Measurements from ENCODE around the gene TAS2R9. TPM values are rescaled to one million over a fixed set of nuclear protein-coding genes. Genes with fewer than 3 reads are reported as not detected.

TAS2R9 gene
- total and polyA plus RNA-seq, 5 donors from 2014 or later = 0.22 TPM; not detected in 4

GRCh38 chr12:10838461-10838860 is 28.5 kb upstream of the TAS2R9 start:
- peaks cover 0 to 6% (median 4%) of the 10 kb centered on the region in 7 donors for H3K9me3 Mint-ChIP-seq
- DNase-seq (no peak), ATAC-seq (ENCODE audit: low read depth in 2 of 2) (no peak)
- Histone ChIP-seq H3K4me3 (ENCODE audit: low read depth, low read length) (no peak overlapping the region), H3K9me3 (ENCODE audit: control insufficient read depth in 2 of 2, low read length in 2 of 2) (no peaks in the 10 kb centered on the region), H3K36me3 (ENCODE audit: control insufficient read depth, insufficient read depth, low read length) (no peaks in the 10 kb centered on the region), H3K4me1 (ENCODE audit: control insufficient read depth, insufficient read depth, low read length, poor library complexity, severe bottlenecking) (no peaks in the 10 kb centered on the region), H3K27me3 (ENCODE audit: control insufficient read depth, insufficient read depth, low read length) (no peaks in the 10 kb centered on the region), H3K27ac (ENCODE audit: insufficient read depth, low read length, poor library complexity, severe bottlenecking) (no peak overlapping the region)
- H3K4me3 Mint-ChIP-seq = no peak overlapping the region
- H3K36me3 Mint-ChIP-seq = peaks cover 8% of the 10 kb centered on the region
- H3K27ac Mint-ChIP-seq = no peak overlapping the region
- H3K4me1 Mint-ChIP-seq = peaks cover 0 to 4% (median 0%) of the 10 kb centered on the region in 4 donors
- H3K27me3 Mint-ChIP-seq = no peaks in the 10 kb centered on the region

GRCh38 chr12:10829994-10830393 is 20.0 kb upstream of the TAS2R9 start:
- no peaks in the 10 kb centered on the region for H3K9me3 ChIP-seq (ENCODE audit: control insufficient read depth in 2 of 2, low read length in 2 of 2)
- no peaks in the 10 kb centered on the region for H3K36me3 ChIP-seq (ENCODE audit: control insufficient read depth, insufficient read depth, low read length)
- no peak for DNase-seq
- H3K27me3 Mint-ChIP-seq = peaks cover 6% of the 10 kb centered on the region
- no peak overlapping the region for H3K27ac ChIP-seq (ENCODE audit: insufficient read depth, low read length, poor library complexity, severe bottlenecking)
- no peak overlapping the region for H3K27ac Mint-ChIP-seq
- no peak for ATAC-seq (ENCODE audit: low read depth in 2 of 2)
- H3K36me3 Mint-ChIP-seq = no peaks in the 10 kb centered on the region
- H3K9me3 Mint-ChIP-seq = no peaks in the 10 kb centered on the region
- no peaks in the 10 kb centered on the region for H3K27me3 ChIP-seq (ENCODE audit: control insufficient read depth, insufficient read depth, low read length)
- H3K4me3 ChIP-seq (ENCODE audit: low read depth, low read length) = no peak overlapping the region
- no peaks in the 10 kb centered on the region for H3K4me1 Mint-ChIP-seq
- no peaks in the 10 kb centered on the region for H3K4me1 ChIP-seq (ENCODE audit: control insufficient read depth, insufficient read depth, low read length, poor library complexity, severe bottlenecking)
- H3K4me3 Mint-ChIP-seq = no peak overlapping the region

DNA sequence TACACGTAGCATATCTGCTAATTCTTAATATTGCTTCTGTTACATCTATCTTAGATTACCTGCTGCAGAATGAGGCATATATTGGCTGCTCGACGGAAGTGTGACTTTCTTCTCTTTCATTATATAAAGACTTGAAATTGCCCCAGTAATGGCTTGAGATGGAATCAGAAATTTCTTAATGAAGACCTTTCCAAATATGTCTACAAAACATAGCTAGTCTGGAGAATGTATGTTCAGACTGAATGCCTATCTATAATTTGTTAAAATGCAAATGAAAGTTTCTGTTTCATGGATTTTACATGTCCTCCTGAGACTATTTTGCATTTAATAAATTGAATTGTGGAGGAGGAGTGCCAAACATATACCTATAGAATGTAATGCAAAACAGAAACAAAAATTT is 16.3 kb upstream of the TAS2R9 start, which contains the start of gene TAS2R10:
Gene TAS2R10 (minus strand): TSS at position 101 of the 400 bp plus-strand sequence. CDS start 89 bp downstream, at position 12.
- H3K9me3 ChIP-seq (ENCODE audit: control insufficient read depth in 2 of 2, low read length in 2 of 2) = no peaks in the 10 kb centered on the region
- no peaks in the 10 kb centered on the region for H3K36me3 Mint-ChIP-seq

GRCh38 chr12:10824957-10825356 is 15.0 kb upstream of the TAS2R9 start:
- DNase-seq (no peak), ATAC-seq (ENCODE audit: low read depth in 2 of 2) (no peak)
- no peaks in the 10 kb centered on the region for H3K36me3 ChIP-seq (ENCODE audit: control insufficient read depth, insufficient read depth, low read length)
- Mint-ChIP-seq H3K36me3 (no peaks in the 10 kb centered on the region), H3K27me3 (peaks cover 12% of the 10 kb centered on the region), H3K9me3 (peaks cover 0 to 1% (median 0%) of the 10 kb centered on the region in 7 donors), H3K4me3 (no peak overlapping the region), H3K4me1 (no peaks in the 10 kb centered on the region), H3K27ac (no peak overlapping the region)
- no peaks in the 10 kb centered on the region for H3K9me3 ChIP-seq (ENCODE audit: control insufficient read depth in 2 of 2, low read length in 2 of 2)
- H3K27me3 ChIP-seq (ENCODE audit: control insufficient read depth, insufficient read depth, low read length) = no peaks in the 10 kb centered on the region
- no peak overlapping the region for H3K27ac ChIP-seq (ENCODE audit: insufficient read depth, low read length, poor library complexity, severe bottlenecking)
- no peaks in the 10 kb centered on the region for H3K4me1 ChIP-seq (ENCODE audit: control insufficient read depth, insufficient read depth, low read length, poor library complexity, severe bottlenecking)
- no peak overlapping the region for H3K4me3 ChIP-seq (ENCODE audit: low read depth, low read length)

More for the DNA sequence above, 16.3 kb upstream of the TAS2R9 start, which contains the start of gene TAS2R10:
- no peak within 1 kb of the TSS for H3K27ac ChIP-seq (ENCODE audit: insufficient read depth, low read length, poor library complexity, severe bottlenecking)
- Mint-ChIP-seq H3K27ac (no peak within 1 kb of the TSS), H3K27me3 (peaks cover 12% of the 10 kb centered on the region), H3K4me1 (no peaks in the 10 kb centered on the region), H3K9me3 (peaks cover 0 to 1% (median 0%) of the 10 kb centered on the region in 7 donors), H3K4me3 (no peak within 1 kb of the TSS)
- ATAC-seq (ENCODE audit: low read depth in 2 of 2) (no peak), DNase-seq (no peak)
- H3K27me3 ChIP-seq (ENCODE audit: control insufficient read depth, insufficient read depth, low read length) = no peaks in the 10 kb centered on the region
- no peak within 1 kb of the TSS for H3K4me3 ChIP-seq (ENCODE audit: low read depth, low read length)
- no peaks in the 10 kb centered on the region for H3K36me3 ChIP-seq (ENCODE audit: control insufficient read depth, insufficient read depth, low read length)
- H3K4me1 ChIP-seq (ENCODE audit: control insufficient read depth, insufficient read depth, low read length, poor library complexity, severe bottlenecking) = no peaks in the 10 kb centered on the region

GRCh38 chr12:10811883-10812536 is 2.0 kb upstream of the TAS2R9 start:
- Mint-ChIP-seq H3K27ac (no peak overlapping the region), H3K4me1 (no peaks in the 10 kb centered on the region), H3K27me3 (peaks cover 18% of the 10 kb centered on the region), H3K9me3 (peaks cover 0 to 3% (median 0%) of the 10 kb centered on the region in 7 donors), H3K36me3 (no peaks in the 10 kb centered on the region), H3K4me3 (no peak overlapping the region)
- no peak for ATAC-seq (ENCODE audit: low read depth in 2 of 2)
- Histone ChIP-seq H3K4me1 (ENCODE audit: control insufficient read depth, insufficient read depth, low read length, poor library complexity, severe bottlenecking) (no peaks in the 10 kb centered on the region), H3K9me3 (ENCODE audit: control insufficient read depth in 2 of 2, low read length in 2 of 2) (no peaks in the 10 kb centered on the region), H3K4me3 (ENCODE audit: low read depth, low read length) (no peak overlapping the region), H3K27ac (ENCODE audit: insufficient read depth, low read length, poor library complexity, severe bottlenecking) (no peak overlapping the region), H3K27me3 (ENCODE audit: control insufficient read depth, insufficient read depth, low read length) (peaks cover 5% of the 10 kb centered on the region), H3K36me3 (ENCODE audit: control insufficient read depth, insufficient read depth, low read length) (no peaks in the 10 kb centered on the region)
- DNase-seq = no peak

DNA sequence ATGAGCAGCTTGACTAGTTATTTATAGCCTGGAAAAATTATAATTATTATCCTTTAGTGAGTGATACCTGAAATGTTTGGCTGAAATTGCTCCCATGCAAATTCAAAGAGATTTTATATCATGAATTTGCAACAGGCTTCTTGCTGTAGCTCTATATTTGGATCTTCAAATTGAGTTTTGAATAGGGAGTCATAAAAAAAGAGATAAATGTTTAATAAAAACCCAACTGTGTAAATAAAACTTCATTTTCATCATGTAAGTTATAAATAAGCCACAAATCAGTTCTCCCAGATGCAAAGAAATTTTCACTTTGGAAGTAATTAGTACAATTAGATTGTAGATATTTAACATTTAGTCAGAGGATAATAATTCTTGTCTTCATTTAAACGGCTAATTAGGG is 2.8 kb downstream of the TAS2R9 start, which contains the start of gene TAS2R8:
Gene TAS2R8 (minus strand): TSS at position 101 of the 400 bp plus-strand sequence. CDS start 306 bp downstream, outside the sequence.
- peaks cover 0 to 4% (median 0%) of the 10 kb centered on the region in 7 donors for H3K9me3 Mint-ChIP-seq
- H3K4me1 ChIP-seq (ENCODE audit: control insufficient read depth, insufficient read depth, low read length, poor library complexity, severe bottlenecking) = no peaks in the 10 kb centered on the region
- H3K27ac ChIP-seq (ENCODE audit: insufficient read depth, low read length, poor library complexity, severe bottlenecking) = no peak within 1 kb of the TSS
- no peaks in the 10 kb centered on the region for H3K36me3 Mint-ChIP-seq
- H3K4me3 Mint-ChIP-seq = peak within 1 kb of the TSS in 1 of 4 donors; percentile 28
- DNase-seq (no peak), ATAC-seq (ENCODE audit: low read depth in 2 of 2) (no peak)
- no peak within 1 kb of the TSS for H3K4me3 ChIP-seq (ENCODE audit: low read depth, low read length)
- H3K4me1 Mint-ChIP-seq = no peaks in the 10 kb centered on the region
- peaks cover 8% of the 10 kb centered on the region for H3K27me3 Mint-ChIP-seq
- no peak within 1 kb of the TSS for H3K27ac Mint-ChIP-seq
- no peaks in the 10 kb centered on the region for H3K9me3 ChIP-seq (ENCODE audit: control insufficient read depth in 2 of 2, low read length in 2 of 2)
- H3K27me3 ChIP-seq (ENCODE audit: control insufficient read depth, insufficient read depth, low read length) = peaks cover 2% of the 10 kb centered on the region
- no peaks in the 10 kb centered on the region for H3K36me3 ChIP-seq (ENCODE audit: control insufficient read depth, insufficient read depth, low read length)

GRCh38 chr12:10802587-10802986 is 7.4 kb downstream of the TAS2R9 start, which contains the start of gene TAS2R7:
TSS of gene TAS2R7 (minus strand) at chr12:10802627. CDS start at chr12:10802570, 57 bp downstream.
- no peak within 1 kb of the TSS for H3K27ac ChIP-seq (ENCODE audit: insufficient read depth, low read length, poor library complexity, severe bottlenecking)
- no peak within 1 kb of the TSS for H3K4me3 ChIP-seq (ENCODE audit: low read depth, low read length)
- DNase-seq (no peak), ATAC-seq (ENCODE audit: low read depth in 2 of 2) (no peak)
- Mint-ChIP-seq H3K27ac (no peak within 1 kb of the TSS), H3K36me3 (no peaks in the 10 kb centered on the region), H3K4me3 (no peak within 1 kb of the TSS), H3K4me1 (no peaks in the 10 kb centered on the region), H3K9me3 (peaks cover 0 to 4% (median 0%) of the 10 kb centered on the region in 7 donors), H3K27me3 (peaks cover 12% of the 10 kb centered on the region)
- H3K36me3 ChIP-seq (ENCODE audit: control insufficient read depth, insufficient read depth, low read length) = no peaks in the 10 kb centered on the region
- H3K27me3 ChIP-seq (ENCODE audit: control insufficient read depth, insufficient read depth, low read length) = no peaks in the 10 kb centered on the region
- H3K9me3 ChIP-seq (ENCODE audit: control insufficient read depth in 2 of 2, low read length in 2 of 2) = no peaks in the 10 kb centered on the region
- no peaks in the 10 kb centered on the region for H3K4me1 ChIP-seq (ENCODE audit: control insufficient read depth, insufficient read depth, low read length, poor library complexity, severe bottlenecking)

DNA sequence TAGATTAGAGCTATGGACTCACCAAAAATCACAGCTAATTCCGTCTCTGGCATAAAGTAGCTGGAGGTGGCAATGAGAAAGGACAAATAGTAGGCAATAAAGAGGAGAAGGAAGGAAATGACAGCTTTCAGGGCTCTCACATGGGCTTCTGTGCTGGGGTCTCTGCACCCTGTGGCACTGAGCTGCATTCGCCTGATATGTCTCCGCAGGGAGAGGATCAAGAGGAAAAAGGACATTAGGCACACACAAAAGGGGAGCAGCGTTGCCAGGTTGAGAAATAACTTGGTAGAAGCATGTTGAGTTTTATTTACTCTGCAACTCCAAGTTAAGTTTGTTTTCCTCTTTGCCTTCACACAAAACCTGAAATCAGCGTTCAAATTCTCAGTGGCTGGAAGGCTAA is 8.2 kb downstream of the TAS2R9 start:
- H3K4me3 Mint-ChIP-seq = no peak overlapping the region
- no peak for ATAC-seq (ENCODE audit: low read depth in 2 of 2)
- peaks cover 12% of the 10 kb centered on the region for H3K27me3 Mint-ChIP-seq

More for the DNA sequence above, 8.2 kb downstream of the TAS2R9 start:
- H3K36me3 Mint-ChIP-seq = no peaks in the 10 kb centered on the region
- Histone ChIP-seq H3K27me3 (ENCODE audit: control insufficient read depth, insufficient read depth, low read length) (peaks cover 3% of the 10 kb centered on the region), H3K36me3 (ENCODE audit: control insufficient read depth, insufficient read depth, low read length) (no peaks in the 10 kb centered on the region), H3K4me3 (ENCODE audit: low read depth, low read length) (no peak overlapping the region), H3K4me1 (ENCODE audit: control insufficient read depth, insufficient read depth, low read length, poor library complexity, severe bottlenecking) (no peaks in the 10 kb centered on the region), H3K27ac (ENCODE audit: insufficient read depth, low read length, poor library complexity, severe bottlenecking) (no peak overlapping the region), H3K9me3 (ENCODE audit: control insufficient read depth in 2 of 2, low read length in 2 of 2) (no peaks in the 10 kb centered on the region)
- no peak overlapping the region for H3K27ac Mint-ChIP-seq
- H3K9me3 Mint-ChIP-seq = peaks cover 0 to 4% (median 0%) of the 10 kb centered on the region in 7 donors
- no peaks in the 10 kb centered on the region for H3K4me1 Mint-ChIP-seq
- DNase-seq = no peak
